NB4 (cell line): ENCODE results near the gene SEC31B.

Source experiments
- CTCF ChIP-seq: IDR thresholded peaks from one replicate; pipeline ENCODE4 v1.5.1; 2012; ENCODE audit warnings: low read depth, low read length
- MAX ChIP-seq: IDR thresholded peaks from 2 replicates; pipeline ENCODE4 v1.6.1; 2011; ENCODE audit warnings: low read depth, low read length
- MYC ChIP-seq: IDR thresholded peaks from 2 replicates; pipeline ENCODE4 v1.6.1; 2011; ENCODE audit warnings: low read depth, low read length
- POLR2A ChIP-seq: IDR thresholded peaks from 2 replicates; pipeline ENCODE4 v1.6.1; 2011; ENCODE audit warnings: mild to moderate bottlenecking; ENCODE audit not compliant: insufficient read length; ENCODE audit errors: extremely low read depth

- TF ChIP-seq CTCF (no peak), MYC (no peak), POLR2A (no peak), MAX (no peak)
These were observed 31.5 kb upstream of the SEC31B start for GRCh38 chr10:100551196-100551595.
